HG03342 (cell line): ENCODE data around the gene LRRC8D.
A peak's percentile ranks its signal among the peaks of the same experiment; 100 is the strongest.

Experiments used
- ATAC-seq: cut with Tn5 transposase; IDR thresholded peaks from one replicate; pipeline ENCODE4 v1.9.1; 2021; ENCODE audit warnings: mild to moderate bottlenecking, moderate library complexity; ENCODE audit not compliant: unreplicated experiment

The LRRC8D gene

GRCh38 chr1:89806616-89807015, 14.2 kb upstream of the LRRC8D start:
- ATAC-seq = no peak

- no peak for ATAC-seq
Measured at GRCh38 chr1:89807503-89807902, 13.3 kb upstream of the LRRC8D start.

DNA sequence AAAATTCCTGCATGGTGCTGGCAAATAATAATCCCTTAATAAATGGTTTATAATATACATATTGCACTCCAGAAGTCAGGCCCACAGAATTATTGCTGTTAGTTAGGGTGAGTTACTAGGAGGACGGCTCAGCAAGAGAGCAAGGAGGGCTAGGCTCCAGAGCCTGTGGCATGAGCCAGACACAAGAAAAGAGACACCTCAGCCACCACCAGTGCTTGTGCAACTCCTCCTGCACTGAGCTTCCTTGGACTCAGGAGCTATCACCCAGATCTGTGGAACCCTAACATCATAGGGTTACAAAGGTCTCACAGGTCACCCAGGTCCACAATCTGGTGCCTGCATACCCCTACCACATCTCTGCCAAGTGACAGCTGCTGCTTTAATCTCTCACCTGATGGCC, 12.8 kb upstream of the LRRC8D start:
- ATAC-seq = no peak

DNA sequence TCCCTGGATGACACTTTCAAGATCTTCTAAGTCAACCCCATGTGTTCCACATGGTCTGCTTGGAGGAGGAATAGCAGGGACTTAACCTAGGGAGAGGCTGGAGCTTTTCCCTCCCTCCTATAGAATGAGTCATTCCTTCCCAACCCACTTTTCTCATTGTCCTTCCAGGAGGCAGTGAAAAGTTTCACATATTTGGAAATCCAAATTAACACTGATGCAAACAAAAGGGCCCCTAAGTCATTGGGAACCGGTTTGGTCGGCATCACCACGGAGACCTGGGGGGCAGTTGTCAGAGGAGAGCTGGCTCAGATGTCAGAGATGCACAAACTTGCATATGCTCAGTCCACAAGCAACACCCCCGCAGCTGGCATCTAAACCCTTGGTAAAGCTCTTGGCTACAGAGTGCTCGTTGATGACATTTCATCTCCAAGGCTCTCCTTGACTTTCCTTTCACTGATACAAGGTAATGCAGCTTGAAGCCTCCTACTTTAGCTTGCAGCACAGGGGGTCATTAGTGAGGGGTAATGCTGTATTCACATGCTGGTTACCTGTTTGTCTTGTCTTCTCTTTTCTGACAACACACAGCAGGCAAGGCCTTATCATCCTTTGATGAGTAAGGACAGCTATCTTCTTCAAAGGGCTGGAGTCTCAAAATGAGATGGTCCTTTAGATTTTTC, 12.3 kb upstream of the LRRC8D start:
- no peak for ATAC-seq

- no peak for ATAC-seq
Measured at GRCh38 chr1:89809556-89809955, 11.3 kb upstream of the LRRC8D start.

DNA sequence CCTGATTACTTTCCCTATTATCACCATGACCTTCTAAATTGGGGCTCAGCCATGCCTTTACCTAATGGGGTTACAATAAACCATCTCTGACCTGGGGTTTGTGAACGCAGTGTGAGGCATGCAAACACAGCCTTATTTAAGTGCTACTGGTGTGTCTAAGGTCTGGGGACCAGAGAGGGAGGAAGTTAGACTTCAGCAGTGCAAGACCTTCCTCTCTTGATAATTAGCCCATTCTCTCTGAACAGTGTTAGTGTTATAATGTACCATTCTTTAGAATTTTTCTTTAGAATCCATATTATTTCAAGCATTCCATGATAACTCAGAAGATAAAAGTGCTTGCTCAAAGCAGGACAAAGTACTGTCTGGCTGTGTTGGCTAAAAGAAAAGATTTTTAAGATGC, 10.5 kb upstream of the LRRC8D start:
- no peak for ATAC-seq

- ATAC-seq = no peak
Measured at GRCh38 chr1:89810880-89811279, 10.0 kb upstream of the LRRC8D start.

DNA sequence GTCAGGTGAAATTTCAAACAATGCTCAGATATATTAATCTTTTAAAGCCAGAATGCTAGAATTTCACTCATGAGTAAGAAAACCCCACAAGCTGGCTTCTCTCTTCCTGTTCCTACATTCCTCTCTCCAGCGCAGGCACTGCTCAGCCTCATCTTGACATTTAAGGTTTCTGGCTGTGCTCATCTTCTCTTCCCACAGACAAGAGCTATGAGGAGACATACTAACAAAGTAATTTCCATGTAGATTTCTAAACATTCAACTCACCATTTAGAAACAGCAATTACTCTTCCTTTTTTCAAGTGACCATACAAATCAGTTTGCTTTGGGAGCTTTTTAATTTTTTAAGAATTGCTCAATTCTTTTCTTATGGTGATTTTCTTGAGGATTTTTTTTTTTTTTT, 7.8 kb upstream of the LRRC8D start:
- no peak for ATAC-seq

DNA sequence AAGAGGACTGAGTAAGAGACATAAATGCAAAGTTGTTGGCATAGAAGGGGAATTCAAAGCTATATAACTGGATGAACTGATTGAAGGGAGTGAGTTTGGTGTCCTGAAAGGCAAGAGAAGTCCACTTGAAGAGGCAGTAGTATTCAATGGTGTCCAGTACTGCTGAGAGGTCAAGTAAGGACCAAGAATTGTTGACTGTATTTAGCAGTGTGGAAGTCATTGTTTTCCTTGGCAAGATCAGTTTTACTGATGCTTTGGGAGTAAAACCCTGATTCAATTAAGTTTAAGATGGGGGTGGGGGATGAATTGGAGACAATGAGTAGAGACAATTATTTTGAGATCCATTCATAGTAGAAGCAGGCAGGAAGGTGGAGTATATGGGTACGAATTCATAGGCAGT, 5.8 kb upstream of the LRRC8D start:
- no peak for ATAC-seq

- ATAC-seq = peak; percentile 59
Measured at GRCh38 chr1:89815611-89816010, 5.2 kb upstream of the LRRC8D start.

- no peak for ATAC-seq
Measured at GRCh38 chr1:89816366-89816765, 4.5 kb upstream of the LRRC8D start.

- peak; percentile 60 for ATAC-seq
Measured at GRCh38 chr1:89821322-89822108, 683 bp downstream of the LRRC8D start.

DNA sequence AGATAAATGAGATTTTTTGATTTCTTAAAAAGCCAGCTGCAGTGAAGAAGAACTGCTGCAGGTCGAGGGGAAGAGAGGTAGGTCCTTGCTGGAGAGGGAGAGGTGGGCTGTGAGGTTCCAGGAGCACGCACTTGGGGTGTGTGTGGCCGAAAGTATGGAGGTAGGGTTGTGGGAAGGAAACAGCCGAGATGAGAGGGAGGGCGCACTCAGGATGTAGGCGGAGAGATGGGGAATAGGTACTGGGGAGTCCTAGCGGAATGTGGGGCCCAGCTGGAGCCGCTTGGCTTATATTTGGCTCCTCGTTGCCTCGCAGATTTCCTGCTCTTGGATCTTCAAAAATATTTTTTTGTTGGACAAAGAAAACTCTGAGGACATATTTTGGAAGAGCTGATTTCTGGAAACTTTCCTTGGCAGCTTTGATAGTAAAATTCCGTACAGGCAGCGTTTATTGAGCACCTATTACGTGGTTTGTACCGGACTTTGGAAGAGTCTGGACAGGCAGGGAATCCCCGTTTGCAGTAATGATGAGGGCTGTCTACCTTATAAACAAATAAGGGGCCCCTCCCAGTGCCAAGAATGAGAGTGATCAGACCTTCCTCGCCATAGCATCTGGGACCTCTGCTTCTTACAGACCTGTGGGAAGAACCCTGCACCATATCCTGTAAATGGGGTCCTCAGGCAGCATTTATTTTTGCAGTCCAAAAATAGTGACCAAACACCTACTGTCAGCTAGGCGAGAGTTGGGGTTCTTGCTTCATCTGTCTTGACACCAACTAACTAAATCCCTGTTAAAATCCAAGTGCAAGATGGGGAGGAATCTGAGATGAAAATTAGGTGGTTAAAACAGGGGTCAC, 1.5 kb downstream of the LRRC8D start:
- no peak for ATAC-seq

DNA sequence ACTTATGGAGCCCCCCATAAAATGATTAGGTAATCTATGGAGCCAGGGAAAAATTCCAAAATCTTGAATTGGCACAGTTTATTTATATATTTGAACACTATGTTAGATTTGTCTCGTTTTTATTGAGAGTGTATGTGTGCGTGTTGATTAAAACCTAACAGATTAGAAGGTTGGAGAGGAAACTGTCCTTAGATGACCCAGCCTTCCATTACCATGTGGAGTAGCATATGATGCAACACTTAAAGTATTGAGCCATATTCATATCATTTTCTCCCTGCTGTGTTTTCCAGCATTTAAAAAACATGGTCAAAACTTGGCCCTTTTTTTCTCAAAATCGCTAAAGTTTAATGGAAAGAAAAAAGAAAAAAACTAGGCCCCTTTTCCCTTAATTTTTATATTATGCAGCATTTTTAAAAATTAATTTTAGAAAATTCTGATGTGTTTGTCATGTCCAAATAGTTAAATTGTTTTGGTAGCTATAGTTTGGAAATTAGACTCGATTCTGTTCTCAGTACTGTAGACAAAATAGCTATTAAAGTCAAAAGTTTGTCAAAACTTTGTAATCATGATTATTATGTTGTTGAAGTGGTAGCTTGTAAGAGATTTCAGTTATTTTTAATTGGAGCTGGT, 2.3 kb downstream of the LRRC8D start:
- no peak for ATAC-seq

GRCh38 chr1:89823679-89824292, 3.0 kb downstream of the LRRC8D start:
- ATAC-seq = no peak

- no peak for ATAC-seq
Measured at GRCh38 chr1:89826594-89826993, 5.8 kb downstream of the LRRC8D start.

- no peak for ATAC-seq
Measured at GRCh38 chr1:89827330-89827729, 6.5 kb downstream of the LRRC8D start.

DNA sequence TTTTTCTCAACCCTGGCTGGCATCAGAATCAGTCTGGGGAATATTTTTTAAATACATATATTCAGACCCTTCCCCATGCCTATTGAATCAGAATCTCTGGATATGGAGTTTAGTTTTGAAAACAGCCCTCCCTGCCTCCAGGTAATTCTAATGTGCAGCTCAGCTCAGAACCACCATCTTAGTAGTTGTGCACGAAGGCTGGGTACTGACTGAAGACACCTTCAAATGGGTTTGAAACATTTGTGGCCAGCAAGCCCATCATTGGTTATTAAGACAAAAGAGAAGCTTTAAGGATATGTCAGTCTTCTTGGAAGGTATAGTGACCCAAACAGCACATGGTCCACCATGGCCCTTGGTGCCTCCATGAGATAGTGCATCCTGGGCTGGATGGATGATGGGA, 7.1 kb downstream of the LRRC8D start:
- ATAC-seq = no peak

GRCh38 chr1:89829186-89829585, 8.4 kb downstream of the LRRC8D start:
- ATAC-seq = no peak

DNA sequence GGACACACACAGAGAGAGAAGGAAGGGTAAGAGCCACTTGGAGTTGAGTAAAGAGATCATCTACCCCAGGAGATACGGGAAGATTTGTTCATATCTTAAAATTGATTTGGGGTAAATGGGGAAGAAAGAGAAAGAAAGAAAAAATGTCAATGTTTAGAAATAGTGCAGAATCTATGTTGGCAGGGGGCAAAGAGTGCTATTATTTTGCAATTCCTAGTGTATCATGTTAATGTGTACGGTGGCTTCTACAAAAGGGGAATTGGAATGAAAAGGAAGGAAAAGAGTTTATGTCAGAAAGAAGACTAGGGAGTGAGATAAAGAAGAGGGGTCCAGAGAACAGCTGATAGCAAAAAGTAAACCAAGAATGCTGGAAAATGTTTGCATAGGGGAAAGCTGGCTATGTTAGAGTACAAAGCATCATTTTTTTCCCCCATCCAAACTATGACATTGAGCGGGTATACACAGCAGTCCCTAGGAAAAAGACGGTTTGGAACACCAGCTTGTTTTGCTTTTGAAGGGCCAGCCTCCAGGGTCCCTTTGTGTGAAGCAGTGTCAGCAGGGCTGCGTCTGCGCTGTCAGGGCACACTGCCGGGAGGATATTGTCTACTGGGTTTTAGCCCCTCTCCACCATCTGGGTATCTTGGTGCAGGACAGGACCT, 10.8 kb downstream of the LRRC8D start:
- no peak for ATAC-seq
